Gastroesophageal sphincter (tissue), 3 donors: ENCODE measurements around the gene TMEM131L.

Source experiments
- CTCF ChIP-seq, 4 experiments: fragments of 200-600 bp in 2 of 4; fragments of 450-650 bp in 2 of 4; sonication (generic) in 1 of 4; IDR thresholded peaks; one replicate each; pipeline ENCODE4 v1.5.1; 2017 to 2019; ENCODE audit warnings: antibody characterized with exemption in 4 of 4, mild to moderate bottlenecking in 2 of 4, moderate library complexity in 2 of 4
- POLR2AphosphoS5 ChIP-seq: sonication (generic); formaldehyde crosslinking; IDR thresholded peaks from one replicate; pipeline ENCODE4 v1.6.1; 2017; ENCODE audit warnings: antibody characterized with exemption

GRCh38 chr4:153489856-153490558 is 23.8 kb downstream of the TMEM131L start:
- no peak for TF ChIP-seq CTCF (IDR thresholded peaks at IDR 0.05)
- TF ChIP-seq POLR2AphosphoS5 = no peak
